ENCODE results near the gene MAP1LC3C.
A peak's percentile ranks its signal among the peaks of the same experiment; 100 is the strongest.
"Not testable (repeated sequence)": the region's sequence is repeated elsewhere in the genome, so short reads cannot be mapped to it uniquely, and the experiment has no call there.

Gene MAP1LC3C

GRCh38 chr1:241990040-241990439, 8.9 kb downstream of the MAP1LC3C start:
- no peak for DNase-seq

- DNase-seq = not testable (repeated sequence)
Observed at GRCh38 chr1:241988389-241988930, 10.4 kb downstream of the MAP1LC3C start.

GRCh38 chr1:241985787-241986186, 13.1 kb downstream of the MAP1LC3C start:
- peak; percentile 19 for DNase-seq

GRCh38 chr1:241979926-241980325, 19.0 kb downstream of the MAP1LC3C start:
- no peak for DNase-seq

- no peak for DNase-seq
Observed at GRCh38 chr1:241979071-241979470, 19.8 kb downstream of the MAP1LC3C start.

- no peak for DNase-seq
Observed at GRCh38 chr1:241976229-241976628, 22.7 kb downstream of the MAP1LC3C start.

- no peak for DNase-seq
Observed at GRCh38 chr1:241972703-241973369, 26.1 kb downstream of the MAP1LC3C start.

- DNase-seq = no peak
Observed at GRCh38 chr1:241968611-241969010, 30.3 kb downstream of the MAP1LC3C start.

GRCh38 chr1:241964550-241965282, 34.2 kb downstream of the MAP1LC3C start:
- no peak for DNase-seq

GRCh38 chr1:241963722-241964121, 35.2 kb downstream of the MAP1LC3C start:
- DNase-seq = no peak

- no peak for DNase-seq
Observed at GRCh38 chr1:241962153-241962552, 36.7 kb downstream of the MAP1LC3C start.

GRCh38 chr1:241957692-241958494, 41.0 kb downstream of the MAP1LC3C start, which contains the start of gene BECN2:
Gene BECN2 (plus strand): TSS chr1:241957767. CDS start chr1:241957767, 0 bp downstream.
- no peak for DNase-seq

GRCh38 chr1:241950390-241950789, 48.5 kb downstream of the MAP1LC3C start:
- DNase-seq = no peak

- DNase-seq = no peak
Observed at GRCh38 chr1:241947354-241947753, 51.5 kb downstream of the MAP1LC3C start.
